Effector memory CD4-positive, alpha-beta T cell (primary cell): ENCODE measurements around the gene FAM222B.
"Not testable (repeated sequence)": the region's sequence is repeated elsewhere in the genome, so short reads cannot be mapped to it uniquely, and the experiment has no call there.

Experiments used
- DNase-seq, 3 donors: peaks; one replicate each; pipeline ENCODE4 v3.0.0-alpha.2; 2020
- H3K27ac ChIP-seq: 2 replicates; pipeline ENCODE4 v1.7.0; 2013; ENCODE audit warnings: mild to moderate bottlenecking, low read length, moderate library complexity; ENCODE audit not compliant: insufficient read depth, poor library complexity, severe bottlenecking
- H3K27me3 ChIP-seq: replicated peaks from 2 replicates; pipeline ENCODE4 v1.7.0; 2013; ENCODE audit warnings: mild to moderate bottlenecking, low read length; ENCODE audit not compliant: insufficient read depth, control insufficient read depth, poor library complexity, severe bottlenecking
- H3K36me3 ChIP-seq: 2 replicates; pipeline ENCODE4 v1.7.0; 2013; ENCODE audit warnings: mild to moderate bottlenecking, low read length, moderate library complexity; ENCODE audit not compliant: control insufficient read depth, insufficient read depth
- H3K4me1 ChIP-seq: 2 replicates; pipeline ENCODE4 v1.7.0; 2013; ENCODE audit warnings: low read length, mild to moderate bottlenecking; ENCODE audit not compliant: control insufficient read depth, insufficient read depth, poor library complexity, severe bottlenecking
- H3K4me3 ChIP-seq: 2 replicates; pipeline ENCODE4 v1.7.0; 2013; ENCODE audit warnings: low read length, low read depth, mild to moderate bottlenecking; ENCODE audit not compliant: insufficient read depth, poor library complexity, severe bottlenecking
- H3K9me3 ChIP-seq: 2 replicates; pipeline ENCODE4 v1.7.0; 2013; ENCODE audit warnings: mild to moderate bottlenecking, low read length, moderate library complexity; ENCODE audit not compliant: control insufficient read depth

FAM222B gene

GRCh38 chr17:28723159-28723835, 119.3 kb downstream of the FAM222B start:
- Histone ChIP-seq H3K36me3 (peaks cover 29% of the 10 kb centered on the region), H3K4me3 (no peak overlapping the region), H3K27me3 (no peaks in the 10 kb centered on the region), H3K9me3 (no peaks in the 10 kb centered on the region), H3K27ac (peak overlapping the region; percentile 5), H3K4me1 (peaks cover 54% of the 10 kb centered on the region)
- DNase-seq = no peak

GRCh38 chr17:28722417-28723158, 120.0 kb downstream of the FAM222B start:
- H3K27ac ChIP-seq = peak overlapping the region; percentile 5
- H3K36me3 ChIP-seq = peaks cover 29% of the 10 kb centered on the region
- no peak overlapping the region for H3K4me3 ChIP-seq
- H3K9me3 ChIP-seq = no peaks in the 10 kb centered on the region
- H3K4me1 ChIP-seq = peaks cover 48% of the 10 kb centered on the region
- no peak for DNase-seq
- H3K27me3 ChIP-seq = no peaks in the 10 kb centered on the region

- Histone ChIP-seq H3K4me3 (peak overlapping the region; percentile 81), H3K27ac (peak overlapping the region; percentile 89), H3K36me3 (peaks cover 29% of the 10 kb centered on the region), H3K4me1 (peaks cover 38% of the 10 kb centered on the region)
- H3K27me3 ChIP-seq, H3K9me3 ChIP-seq, DNase-seq: not testable (repeated sequence)
Observed at GRCh38 chr17:28720997-28721329, 121.6 kb downstream of the FAM222B start.

GRCh38 chr17:28720247-28720996, 122.2 kb downstream of the FAM222B start:
- peaks cover 29% of the 10 kb centered on the region for H3K36me3 ChIP-seq

GRCh38 chr17:28719021-28719433, 123.6 kb downstream of the FAM222B start:
- H3K4me1 ChIP-seq = peaks cover 30% of the 10 kb centered on the region
- H3K27ac ChIP-seq = peak overlapping the region; percentile 89
- peaks cover 20% of the 10 kb centered on the region for H3K36me3 ChIP-seq
- peak overlapping the region; percentile 81 for H3K4me3 ChIP-seq
- no peak for DNase-seq
- H3K27me3 ChIP-seq = peaks cover 4% of the 10 kb centered on the region
- no peaks in the 10 kb centered on the region for H3K9me3 ChIP-seq

More at GRCh38 chr17:28720247-28720996, 122.2 kb downstream of the FAM222B start:
- DNase-seq = peak in 1 of 3 donors; percentile 26
- peak overlapping the region; percentile 81 for H3K4me3 ChIP-seq
- peaks cover 33% of the 10 kb centered on the region for H3K4me1 ChIP-seq
- H3K27ac ChIP-seq = peak overlapping the region; percentile 89
- H3K27me3 ChIP-seq = peaks cover 4% of the 10 kb centered on the region
- H3K9me3 ChIP-seq = no peaks in the 10 kb centered on the region

GRCh38 chr17:28718333-28719020, 124.1 kb downstream of the FAM222B start:
- Histone ChIP-seq H3K27me3 (peaks cover 4% of the 10 kb centered on the region), H3K4me1 (peaks cover 30% of the 10 kb centered on the region), H3K36me3 (peaks cover 14% of the 10 kb centered on the region), H3K9me3 (no peaks in the 10 kb centered on the region), H3K4me3 (no peak overlapping the region), H3K27ac (no peak overlapping the region)
- no peak for DNase-seq

GRCh38 chr17:28717578-28718332, 124.8 kb downstream of the FAM222B start, which contains the start of gene RAB34:
Gene RAB34, minus strand, starts transcription at chr17:28717868. Its CDS starts 602 bp downstream, at chr17:28717266.
- no peak within 1 kb of the TSS for H3K4me3 ChIP-seq
- H3K27me3 ChIP-seq = peaks cover 4% of the 10 kb centered on the region
- H3K9me3 ChIP-seq = no peaks in the 10 kb centered on the region
- H3K27ac ChIP-seq = no peak within 1 kb of the TSS
- H3K4me1 ChIP-seq = peaks cover 30% of the 10 kb centered on the region
- H3K36me3 ChIP-seq = peaks cover 7% of the 10 kb centered on the region
- DNase-seq = no peak

GRCh38 chr17:28716740-28717577, 125.6 kb downstream of the FAM222B start:
- H3K4me3 ChIP-seq = no peak overlapping the region
- no peak for DNase-seq
- no peaks in the 10 kb centered on the region for H3K36me3 ChIP-seq
- no peak overlapping the region for H3K27ac ChIP-seq
- H3K4me1 ChIP-seq = peaks cover 27% of the 10 kb centered on the region
- peaks cover 4% of the 10 kb centered on the region for H3K27me3 ChIP-seq
- H3K9me3 ChIP-seq = no peaks in the 10 kb centered on the region
